Cardiac muscle cell (in vitro differentiated cells and primary cell): ENCODE data around the gene LAMTOR5. TPM values are rescaled to one million over a fixed set of nuclear protein-coding genes. Genes with fewer than 3 reads are reported as not detected.
A peak's percentile ranks its signal among the peaks of the same experiment; 100 is the strongest.

Experiments used
- DNase-seq, 2 donors: peaks; one replicate each; pipeline versions ENCODE4 v3.0.0 to v3.0.0-alpha.2; 2010 to 2017; ENCODE audit warnings: low read depth in 1 of 2, low spot score in 1 of 2
- H3K27ac ChIP-seq: fragments of 200-600 bp; sonication (generic); 2 replicates; pipeline ENCODE4 v1.5.1; 2016
- H3K27me3 ChIP-seq: fragments of 200-600 bp; sonication (generic); 2 replicates; pipeline ENCODE4 v1.6.0; 2016; ENCODE audit warnings: control low read depth
- H3K36me3 ChIP-seq: fragments of 200-600 bp; sonication (generic); 2 replicates; pipeline ENCODE4 v1.5.1; 2016; ENCODE audit warnings: control low read depth
- H3K4me1 ChIP-seq: fragments of 200-600 bp; sonication (generic); 2 replicates; pipeline ENCODE4 v1.8.1; 2017; ENCODE audit warnings: low read depth, mild to moderate bottlenecking, mixed run types
- H3K4me3 ChIP-seq: fragments of 200-600 bp; sonication (generic); 2 replicates; pipeline ENCODE4 v1.5.1; 2016; ENCODE audit warnings: mild to moderate bottlenecking
- H3K9me3 ChIP-seq: fragments of 200-600 bp; sonication (generic); 2 replicates; pipeline ENCODE4 v1.5.1; 2017; ENCODE audit warnings: low read depth, mild to moderate bottlenecking, control low read depth
- polyA plus RNA-seq: library from polyadenylated mRNA; unstranded; fragments of >200 nt; fragmentation: Nextera tagmentation; extraction: Ambion mirVana; gene quantifications from 2 replicates; pipeline ENCODE4 v1.2.1, GENCODE V29; 2016
- total RNA-seq: library from RNA; depleted of rRNA; stranded (reverse); fragments of >200 nt; gene quantifications from 2 replicates; pipeline ENCODE4 v1.2.3, GENCODE V29; 2016
- TF ChIP-seq, protein P1 (sequence below): IDR thresholded peaks from 2 replicates; pipeline ENCODE4 v1.5.1; 2012; ENCODE audit warnings: low read depth, mild to moderate bottlenecking, low read length

The LAMTOR5 gene
- total and polyA plus RNA-seq, 2 experiments from 2014 or later: 78.3 to 465 TPM

DNA sequence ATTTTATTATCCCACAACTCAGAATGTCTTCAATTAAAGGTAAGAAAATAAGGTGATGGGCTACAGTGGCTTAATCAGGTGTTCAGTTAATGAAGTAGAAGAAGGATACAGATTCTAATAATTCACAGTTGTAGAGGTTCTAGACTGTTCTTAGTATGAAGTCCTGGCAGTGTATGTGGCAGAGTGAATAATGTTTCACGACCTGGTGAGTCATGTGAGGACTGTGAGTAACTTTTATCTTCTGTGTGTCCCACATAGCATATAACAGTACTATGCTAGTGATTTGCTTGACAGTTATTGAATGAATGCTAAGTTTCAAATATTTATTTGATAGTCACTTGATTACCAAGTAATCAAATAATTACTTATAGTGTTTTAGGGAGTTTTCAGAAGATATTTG is 36.7 kb downstream of the LAMTOR5 start:
- H3K4me3 ChIP-seq: no peak overlapping the region
- TF ChIP-seq, protein P1, sequence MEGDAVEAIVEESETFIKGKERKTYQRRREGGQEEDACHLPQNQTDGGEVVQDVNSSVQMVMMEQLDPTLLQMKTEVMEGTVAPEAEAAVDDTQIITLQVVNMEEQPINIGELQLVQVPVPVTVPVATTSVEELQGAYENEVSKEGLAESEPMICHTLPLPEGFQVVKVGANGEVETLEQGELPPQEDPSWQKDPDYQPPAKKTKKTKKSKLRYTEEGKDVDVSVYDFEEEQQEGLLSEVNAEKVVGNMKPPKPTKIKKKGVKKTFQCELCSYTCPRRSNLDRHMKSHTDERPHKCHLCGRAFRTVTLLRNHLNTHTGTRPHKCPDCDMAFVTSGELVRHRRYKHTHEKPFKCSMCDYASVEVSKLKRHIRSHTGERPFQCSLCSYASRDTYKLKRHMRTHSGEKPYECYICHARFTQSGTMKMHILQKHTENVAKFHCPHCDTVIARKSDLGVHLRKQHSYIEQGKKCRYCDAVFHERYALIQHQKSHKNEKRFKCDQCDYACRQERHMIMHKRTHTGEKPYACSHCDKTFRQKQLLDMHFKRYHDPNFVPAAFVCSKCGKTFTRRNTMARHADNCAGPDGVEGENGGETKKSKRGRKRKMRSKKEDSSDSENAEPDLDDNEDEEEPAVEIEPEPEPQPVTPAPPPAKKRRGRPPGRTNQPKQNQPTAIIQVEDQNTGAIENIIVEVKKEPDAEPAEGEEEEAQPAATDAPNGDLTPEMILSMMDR: no peak
- H3K9me3 ChIP-seq: no peaks in the 10 kb centered on the region
- H3K4me1 ChIP-seq: no peaks in the 10 kb centered on the region
- peaks cover 24% of the 10 kb centered on the region for H3K36me3 ChIP-seq
- H3K27ac ChIP-seq: no peak overlapping the region
- no peaks in the 10 kb centered on the region for H3K27me3 ChIP-seq
- peak in 1 of 2 donors; percentile 54 for DNase-seq

DNA sequence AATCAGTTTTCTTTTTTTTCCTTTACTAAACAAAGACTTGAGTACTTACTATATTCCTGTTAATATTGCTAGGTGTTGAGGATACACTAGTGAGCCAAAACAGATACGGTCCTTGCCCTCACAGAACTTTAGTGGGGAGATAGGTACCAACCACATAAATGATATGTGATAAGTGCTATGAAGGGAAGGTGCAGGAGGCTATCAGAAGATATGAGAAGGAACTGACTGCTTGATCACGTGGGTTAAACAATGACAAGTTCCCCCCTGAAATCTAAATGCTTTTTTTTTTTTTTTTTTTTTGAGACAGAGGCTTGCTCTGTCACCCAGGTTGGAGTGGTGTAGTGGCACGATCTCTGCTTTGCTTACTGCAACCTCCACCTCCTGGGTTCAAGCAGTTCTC is 43.3 kb downstream of the LAMTOR5 start:
- TF ChIP-seq, protein P1: no peak
- no peaks in the 10 kb centered on the region for H3K27me3 ChIP-seq
- H3K27ac ChIP-seq: no peak overlapping the region
- H3K36me3 ChIP-seq: peaks cover 6% of the 10 kb centered on the region
- no peaks in the 10 kb centered on the region for H3K9me3 ChIP-seq
- H3K4me3 ChIP-seq: no peak overlapping the region
- H3K4me1 ChIP-seq: no peaks in the 10 kb centered on the region
- no peak for DNase-seq

DNA sequence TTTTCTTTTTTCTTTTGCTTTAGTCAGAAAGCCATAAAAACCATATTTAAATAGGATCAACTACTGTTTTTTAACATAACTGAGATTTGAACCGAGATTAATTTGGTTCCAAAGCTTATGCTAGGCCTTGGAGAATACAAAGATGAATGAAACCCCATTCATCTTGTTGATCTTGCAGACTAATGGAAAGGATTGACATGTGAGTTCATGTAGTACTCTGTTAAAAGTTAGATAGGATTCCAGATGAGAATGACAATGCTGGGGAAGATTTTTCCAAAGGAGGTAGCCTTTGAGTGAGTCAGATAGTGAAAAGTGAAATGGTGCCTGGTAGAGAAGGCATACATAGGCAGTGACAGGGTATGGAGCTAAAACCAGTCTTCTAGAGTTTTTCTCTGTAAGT is 45.6 kb downstream of the LAMTOR5 start:
- H3K4me1 ChIP-seq: no peaks in the 10 kb centered on the region
- H3K9me3 ChIP-seq: no peaks in the 10 kb centered on the region
- TF ChIP-seq, protein P1: no peak
- no peaks in the 10 kb centered on the region for H3K27me3 ChIP-seq
- DNase-seq: no peak
- H3K27ac ChIP-seq: no peak overlapping the region
- H3K36me3 ChIP-seq: peaks cover 7% of the 10 kb centered on the region
- no peak overlapping the region for H3K4me3 ChIP-seq

DNA sequence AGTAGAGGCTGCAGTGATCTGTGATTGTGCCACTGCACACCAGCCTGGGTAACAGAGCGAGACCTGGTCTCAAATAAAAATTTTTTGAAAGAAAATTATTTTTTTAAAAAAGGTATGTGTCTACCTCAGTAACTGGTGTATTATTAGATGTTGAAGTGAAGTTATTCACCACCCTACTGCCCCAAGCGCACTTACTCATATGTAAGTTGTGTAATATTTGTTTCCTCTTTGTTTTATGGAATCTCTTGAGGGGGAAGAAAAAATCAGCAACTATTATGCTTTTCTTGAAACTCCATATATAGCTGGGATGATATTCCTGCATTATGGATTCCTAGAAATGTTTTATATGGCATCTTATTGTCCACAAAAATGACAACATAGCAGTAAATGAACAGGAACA is 47.1 kb downstream of the LAMTOR5 start:
- Histone ChIP-seq H3K9me3 (no peaks in the 10 kb centered on the region), H3K27ac (no peak overlapping the region), H3K27me3 (no peaks in the 10 kb centered on the region), H3K4me1 (no peaks in the 10 kb centered on the region), H3K4me3 (no peak overlapping the region), H3K36me3 (peaks cover 16% of the 10 kb centered on the region)
- DNase-seq: no peak
- TF ChIP-seq, protein P1: no peak

DNA sequence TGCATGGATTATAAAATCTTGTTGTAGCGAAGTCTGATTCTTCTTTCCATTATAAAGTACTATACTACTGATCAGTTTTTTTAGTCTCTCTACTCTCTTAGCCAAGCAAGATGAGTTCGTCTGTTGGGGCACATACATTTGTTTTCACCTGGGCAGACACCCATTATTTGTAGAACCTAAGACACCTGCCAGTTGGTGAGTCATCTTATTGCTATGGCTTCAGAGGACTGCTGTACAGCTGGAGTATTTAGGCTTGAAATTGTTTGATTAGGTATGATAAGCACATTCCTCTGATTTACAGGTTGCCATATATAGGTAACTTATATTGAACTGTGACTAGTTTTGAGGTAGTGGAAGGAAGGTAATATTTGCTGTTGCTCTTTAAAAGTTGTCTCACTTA is 51.1 kb downstream of the LAMTOR5 start:
- Histone ChIP-seq H3K9me3 (no peaks in the 10 kb centered on the region), H3K27ac (no peak overlapping the region), H3K36me3 (peaks cover 14% of the 10 kb centered on the region), H3K4me3 (no peak overlapping the region), H3K4me1 (no peaks in the 10 kb centered on the region), H3K27me3 (no peaks in the 10 kb centered on the region)
- TF ChIP-seq, protein P1: no peak
- no peak for DNase-seq

DNA sequence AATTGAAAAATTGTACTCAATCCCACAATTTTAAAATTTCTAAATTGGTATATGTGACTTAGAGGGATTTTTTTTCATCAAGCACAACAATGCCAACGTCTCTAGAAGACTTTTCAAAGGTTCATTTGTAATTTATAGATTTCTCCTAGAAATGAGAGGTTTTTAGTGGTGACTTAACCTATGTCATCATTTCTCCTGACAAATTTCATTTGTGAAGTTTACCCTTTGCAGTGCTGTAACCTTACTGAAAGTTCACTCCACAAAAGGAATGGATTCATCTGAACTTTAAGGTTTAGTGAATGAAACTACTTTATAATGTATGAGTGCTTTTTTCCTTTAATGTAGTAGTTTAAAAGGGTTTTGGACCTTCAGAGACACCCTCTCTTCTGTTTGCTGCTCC is 52.2 kb downstream of the LAMTOR5 start:
- no peak overlapping the region for H3K4me3 ChIP-seq
- H3K36me3 ChIP-seq: peaks cover 14% of the 10 kb centered on the region
- H3K4me1 ChIP-seq: no peaks in the 10 kb centered on the region
- TF ChIP-seq, protein P1: no peak
- H3K27ac ChIP-seq: no peak overlapping the region
- no peaks in the 10 kb centered on the region for H3K27me3 ChIP-seq
- no peak for DNase-seq
- no peaks in the 10 kb centered on the region for H3K9me3 ChIP-seq
